HAP-1 (cell line): ENCODE results near the gene ADAD2.
"Not testable (repeated sequence)": the region's sequence is repeated elsewhere in the genome, so short reads cannot be mapped to it uniquely, and the experiment has no call there.

ENCODE experiments used
- DNase-seq, 2 experiments: peaks; one replicate each; pipeline ENCODE4 v3.0.0-alpha.2; 2016 to 2020; ENCODE audit warnings: low spot score in 2 of 2
- H3K27me3 ChIP-seq: fragments of 250-450 bp; sonication (Bioruptor Pico); 2 replicates; pipeline ENCODE4 v1.5.1; 2020; ENCODE audit warnings: low read depth, mild to moderate bottlenecking, moderate library complexity
- H3K36me3 ChIP-seq: fragments of 250-450 bp; sonication (Bioruptor Pico); replicated peaks from 2 replicates; pipeline ENCODE4 v1.5.1; 2020; ENCODE audit warnings: mild to moderate bottlenecking
- H3K4me1 ChIP-seq: fragments of 250-450 bp; sonication (Bioruptor Pico); 2 replicates; pipeline ENCODE4 v1.5.1; 2020; ENCODE audit warnings: mild to moderate bottlenecking
- H3K4me3 ChIP-seq: fragments of 250-450 bp; sonication (Bioruptor Pico); 2 replicates; pipeline ENCODE4 v1.5.1; 2020; ENCODE audit warnings: mild to moderate bottlenecking, moderate library complexity
- H3K9me3 ChIP-seq: fragments of 250-450 bp; sonication (Bioruptor Pico); 2 replicates; pipeline ENCODE4 v1.5.1; 2020; ENCODE audit warnings: mild to moderate bottlenecking, moderate library complexity
- in situ Hi-C: fragments of 300-500 bp; cut with MboI; formaldehyde crosslinking; loops from 3 replicates; pipeline ENCODE4 v1.14.3; 2020; ENCODE audit warnings: low sequenced_read_pairs, inconsistent platforms, mixed read lengths

Gene ADAD2

DNA sequence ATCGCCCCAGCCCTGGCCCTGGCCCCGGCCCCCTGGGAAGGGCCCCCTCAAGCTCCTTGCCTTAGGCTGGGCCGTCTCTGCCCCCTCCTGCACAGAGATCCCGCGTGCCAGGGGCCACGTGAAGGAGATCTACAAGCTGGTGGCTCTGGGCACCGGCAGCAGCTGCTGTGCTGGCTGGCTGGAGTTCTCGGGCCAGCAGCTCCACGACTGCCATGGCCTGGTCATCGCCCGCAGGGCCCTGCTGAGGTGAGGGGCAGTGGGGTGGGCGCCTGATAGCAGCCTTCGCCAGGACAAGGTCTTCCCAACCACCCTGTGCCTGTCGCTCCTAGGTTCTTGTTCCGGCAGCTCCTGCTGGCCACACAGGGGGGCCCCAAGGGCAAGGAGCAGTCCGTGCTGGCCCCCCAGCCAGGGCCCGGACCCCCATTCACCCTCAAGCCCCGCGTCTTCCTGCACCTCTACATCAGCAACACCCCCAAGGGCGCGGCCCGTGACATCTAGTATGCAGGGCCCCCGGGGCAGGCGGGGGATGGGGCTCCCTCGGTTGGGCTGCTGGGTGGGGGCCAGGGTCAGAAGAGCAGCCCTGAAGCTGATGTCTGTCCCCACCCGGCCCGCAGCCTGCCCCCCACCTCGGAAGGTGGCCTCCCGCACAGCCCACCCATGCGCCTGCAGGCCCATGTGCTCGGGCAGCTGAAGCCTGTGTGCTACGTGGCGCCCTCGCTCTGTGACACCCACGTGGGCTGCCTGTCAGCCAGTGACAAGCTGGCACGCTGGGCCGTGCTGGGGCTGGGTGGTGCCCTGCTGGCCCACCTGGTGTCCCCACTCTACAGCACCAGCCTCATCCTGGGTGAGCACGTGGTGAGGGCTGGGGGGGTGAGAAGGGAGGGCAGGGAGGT is 4.5 kb downstream of the ADAD2 start:
- no peak overlapping the region for H3K4me3 ChIP-seq
- no peaks in the 10 kb centered on the region for H3K36me3 ChIP-seq
- H3K27me3 ChIP-seq, result no peaks in the 10 kb centered on the region
- H3K4me1 ChIP-seq, result no peaks in the 10 kb centered on the region
- H3K9me3 ChIP-seq, result no peaks in the 10 kb centered on the region
- DNase-seq, result no peak
- in situ Hi-C loops, result no loop called here

GRCh38 chr16:84196101-84196500 is 5.1 kb downstream of the ADAD2 start:
- H3K9me3 ChIP-seq, result no peaks in the 10 kb centered on the region
- DNase-seq, result no peak
- no peaks in the 10 kb centered on the region for H3K4me1 ChIP-seq
- in situ Hi-C loops, result no loop called here
- H3K4me3 ChIP-seq, result no peak overlapping the region
- no peaks in the 10 kb centered on the region for H3K27me3 ChIP-seq
- H3K36me3 ChIP-seq, result no peaks in the 10 kb centered on the region

- DNase-seq, result no peak
- H3K4me3 ChIP-seq, result no peak overlapping the region
- no peaks in the 10 kb centered on the region for H3K4me1 ChIP-seq
- no peaks in the 10 kb centered on the region for H3K36me3 ChIP-seq
- H3K9me3 ChIP-seq, result no peaks in the 10 kb centered on the region
- in situ Hi-C loops, result no loop called here
- no peaks in the 10 kb centered on the region for H3K27me3 ChIP-seq
Observed at GRCh38 chr16:84196727-84197394, 5.9 kb downstream of the ADAD2 start.

DNA sequence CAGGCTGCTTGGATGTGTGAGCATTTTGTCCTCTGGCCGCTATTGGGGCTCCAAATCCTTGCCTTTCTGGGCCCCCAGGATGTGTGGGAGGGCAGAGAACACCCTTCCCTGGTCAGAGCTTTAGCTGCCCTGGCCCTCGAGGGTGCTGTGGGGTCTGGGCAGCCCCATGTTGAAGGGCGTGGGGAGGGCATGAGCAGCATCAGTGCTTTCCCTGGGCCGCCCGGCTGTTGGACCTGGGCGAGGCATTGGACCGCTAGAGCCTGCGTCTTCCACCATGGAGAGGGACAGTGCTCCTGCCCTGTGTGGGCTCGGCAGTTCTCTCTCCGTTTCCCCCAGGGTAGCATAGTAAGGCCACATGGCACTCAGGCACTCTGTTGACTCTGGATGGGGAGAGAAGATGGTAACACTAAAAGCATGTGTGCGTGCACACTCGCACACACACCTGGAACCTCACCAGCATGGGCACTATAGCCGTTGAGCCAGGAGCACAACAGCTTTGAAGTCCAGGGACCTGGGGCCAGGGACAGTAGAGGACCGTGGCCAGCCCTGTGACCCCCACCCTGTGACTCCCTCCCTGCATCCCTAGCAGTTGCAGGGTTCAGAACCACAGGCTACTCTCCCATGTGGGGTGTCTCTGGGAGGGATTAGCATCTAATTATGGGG is 6.6 kb downstream of the ADAD2 start:
- no peaks in the 10 kb centered on the region for H3K36me3 ChIP-seq
- H3K9me3 ChIP-seq, result no peaks in the 10 kb centered on the region
- in situ Hi-C loops, result no loop called here
- H3K4me3 ChIP-seq, result no peak overlapping the region
- no peak for DNase-seq
- no peaks in the 10 kb centered on the region for H3K27me3 ChIP-seq
- no peaks in the 10 kb centered on the region for H3K4me1 ChIP-seq

GRCh38 chr16:84198401-84198800 is 7.4 kb downstream of the ADAD2 start:
- Histone ChIP-seq H3K27me3 (no peaks in the 10 kb centered on the region), H3K4me3 (no peak overlapping the region), H3K4me1 (no peaks in the 10 kb centered on the region), H3K36me3 (no peaks in the 10 kb centered on the region), H3K9me3 (no peaks in the 10 kb centered on the region)
- in situ Hi-C loops, result no loop called here
- DNase-seq, result no peak

GRCh38 chr16:84199097-84199496 is 8.1 kb downstream of the ADAD2 start:
- H3K27me3 ChIP-seq, result no peaks in the 10 kb centered on the region
- no peak overlapping the region for H3K4me3 ChIP-seq
- in situ Hi-C loops, result no loop called here
- DNase-seq, result no peak
- H3K9me3 ChIP-seq, result no peaks in the 10 kb centered on the region
- no peaks in the 10 kb centered on the region for H3K4me1 ChIP-seq
- no peaks in the 10 kb centered on the region for H3K36me3 ChIP-seq

GRCh38 chr16:84199861-84200260 is 8.9 kb downstream of the ADAD2 start:
- no peak overlapping the region for H3K4me3 ChIP-seq
- H3K4me1 ChIP-seq, result no peaks in the 10 kb centered on the region
- H3K36me3 ChIP-seq, result no peaks in the 10 kb centered on the region
- peak in 1 of 2 experiments; percentile 60 for DNase-seq
- no peaks in the 10 kb centered on the region for H3K27me3 ChIP-seq
- in situ Hi-C loops, result no loop called here
- no peaks in the 10 kb centered on the region for H3K9me3 ChIP-seq

- DNase-seq, H3K9me3 ChIP-seq, H3K27me3 ChIP-seq, H3K4me1 ChIP-seq, H3K4me3 ChIP-seq, H3K36me3 ChIP-seq, in situ Hi-C loops: not testable (repeated sequence)
Observed at GRCh38 chr16:84204551-84204950, 13.6 kb downstream of the ADAD2 start.

- H3K27me3 ChIP-seq, H3K36me3 ChIP-seq, H3K4me1 ChIP-seq, in situ Hi-C loops, DNase-seq, H3K4me3 ChIP-seq, H3K9me3 ChIP-seq: not testable (repeated sequence)
Observed at GRCh38 chr16:84205123-84205522, 14.2 kb downstream of the ADAD2 start.

DNA sequence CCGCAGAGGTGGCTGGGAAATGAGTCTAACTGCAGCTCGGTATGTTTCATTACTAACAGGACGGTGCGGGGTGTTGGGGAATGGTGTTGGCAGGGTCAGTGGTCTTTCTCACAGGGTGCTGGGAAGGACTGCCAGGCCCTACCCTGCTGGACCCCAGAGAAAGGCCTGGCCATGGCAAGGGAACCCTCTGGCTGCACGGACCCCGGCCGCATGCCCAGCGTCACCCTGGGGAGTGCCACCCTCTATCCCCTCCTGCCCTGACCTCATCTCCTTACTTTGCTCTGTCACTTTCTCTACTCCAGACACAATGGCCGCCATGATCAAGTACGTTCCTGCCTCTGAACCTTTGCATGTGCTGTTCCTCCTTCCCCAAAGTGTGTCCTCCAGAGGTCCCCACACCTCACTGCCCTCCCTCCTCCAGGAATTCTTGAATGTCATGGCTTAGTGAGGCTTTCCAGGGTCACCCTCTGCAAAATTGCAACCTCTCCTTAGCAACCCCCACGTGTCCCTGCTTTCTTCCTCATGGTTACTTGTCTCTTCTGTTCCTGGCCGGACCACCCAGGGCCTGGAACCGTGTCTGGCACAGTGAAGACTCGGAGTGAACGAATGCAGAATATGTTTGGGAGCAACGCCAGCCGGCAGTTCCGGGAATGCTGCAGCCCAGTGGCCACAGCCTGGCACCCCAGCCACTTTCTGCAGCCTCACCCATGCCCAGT is 15.2 kb downstream of the ADAD2 start:
- in situ Hi-C loops, result no loop called here
- Histone ChIP-seq H3K4me3 (no peak overlapping the region), H3K36me3 (no peaks in the 10 kb centered on the region), H3K27me3 (no peaks in the 10 kb centered on the region), H3K4me1 (no peaks in the 10 kb centered on the region), H3K9me3 (no peaks in the 10 kb centered on the region)
- DNase-seq, result no peak

- in situ Hi-C loops, result no loop called here
- Histone ChIP-seq H3K36me3 (no peaks in the 10 kb centered on the region), H3K27me3 (no peaks in the 10 kb centered on the region), H3K4me1 (no peaks in the 10 kb centered on the region), H3K4me3 (no peak overlapping the region), H3K9me3 (no peaks in the 10 kb centered on the region)
- no peak for DNase-seq
Observed at GRCh38 chr16:84207251-84207650, 16.3 kb downstream of the ADAD2 start.

GRCh38 chr16:84207879-84208278 is 16.9 kb downstream of the ADAD2 start:
- Histone ChIP-seq H3K4me1 (no peaks in the 10 kb centered on the region), H3K36me3 (no peaks in the 10 kb centered on the region), H3K9me3 (no peaks in the 10 kb centered on the region), H3K4me3 (no peak overlapping the region), H3K27me3 (no peaks in the 10 kb centered on the region)
- in situ Hi-C loops, result no loop called here
- no peak for DNase-seq

GRCh38 chr16:84209989-84210388 is 19.0 kb downstream of the ADAD2 start:
- DNase-seq, result peak in 1 of 2 experiments; percentile 28
- in situ Hi-C loops, result no loop called here

More at GRCh38 chr16:84209989-84210388, 19.0 kb downstream of the ADAD2 start:
- H3K27me3 ChIP-seq, result no peaks in the 10 kb centered on the region
- no peaks in the 10 kb centered on the region for H3K36me3 ChIP-seq
- H3K9me3 ChIP-seq, result no peaks in the 10 kb centered on the region
- H3K4me1 ChIP-seq, result no peaks in the 10 kb centered on the region
- H3K4me3 ChIP-seq, result no peak overlapping the region
